HL-60 (cell line): ENCODE data around the gene FLYWCH1.
"Not testable (repeated sequence)": the region's sequence is repeated elsewhere in the genome, so short reads cannot be mapped to it uniquely, and the experiment has no call there.

Experiments
- DNase-seq, 2 experiments: peaks; one replicate each; pipeline ENCODE4 v3.0.0-alpha.2; 2010 to 2020; ENCODE audit warnings: low read depth in 1 of 2, low spot score in 1 of 2
- H3K27ac ChIP-seq: fragments of 250-450 bp; sonication (Bioruptor Pico); replicated peaks from 2 replicates; pipeline ENCODE4 v1.5.1; 2020; ENCODE audit warnings: mild to moderate bottlenecking, moderate library complexity
- H3K27me3 ChIP-seq: fragments of 250-450 bp; sonication (Bioruptor Pico); 2 replicates; pipeline ENCODE4 v1.5.1; 2021; ENCODE audit warnings: mild to moderate bottlenecking, moderate library complexity; ENCODE audit not compliant: insufficient read depth, poor library complexity, severe bottlenecking
- H3K4me3 ChIP-seq: replicated peaks from 2 replicates; pipeline ENCODE4 v1.5.1; 2011; ENCODE audit warnings: mild to moderate bottlenecking, control low read depth, low read length; ENCODE audit not compliant: insufficient read depth
- GABPA ChIP-seq: IDR thresholded peaks from 2 replicates; pipeline ENCODE4 v1.6.1; 2012; ENCODE audit warnings: low read depth
- POLR2AphosphoS5 ChIP-seq: IDR thresholded peaks from 2 replicates; pipeline ENCODE4 v1.6.1; 2012; ENCODE audit warnings: low read depth
- REST ChIP-seq: IDR thresholded peaks from 2 replicates; pipeline ENCODE4 v1.6.1; 2012; ENCODE audit warnings: low read depth; ENCODE audit not compliant: insufficient replicate concordance
- SPI1 ChIP-seq: IDR thresholded peaks from 2 replicates; pipeline ENCODE4 v1.6.1; 2012; ENCODE audit warnings: low read depth, mild to moderate bottlenecking, borderline replicate concordance
- TF ChIP-seq, protein P1 (sequence below): IDR thresholded peaks from one replicate; pipeline ENCODE4 v1.5.1; 2011; ENCODE audit warnings: low read length, control low read depth, inconsistent platforms; ENCODE audit not compliant: insufficient read depth

The FLYWCH1 gene

GRCh38 chr16:2927010-2927646, 15.4 kb downstream of the FLYWCH1 start:
- no peak overlapping the region for H3K4me3 ChIP-seq
- TF ChIP-seq POLR2AphosphoS5, result 0 out of 2 replicates have a peak, but pooled peaks have one; percentile 19
- TF ChIP-seq REST, result no peak
- TF ChIP-seq, protein P1, sequence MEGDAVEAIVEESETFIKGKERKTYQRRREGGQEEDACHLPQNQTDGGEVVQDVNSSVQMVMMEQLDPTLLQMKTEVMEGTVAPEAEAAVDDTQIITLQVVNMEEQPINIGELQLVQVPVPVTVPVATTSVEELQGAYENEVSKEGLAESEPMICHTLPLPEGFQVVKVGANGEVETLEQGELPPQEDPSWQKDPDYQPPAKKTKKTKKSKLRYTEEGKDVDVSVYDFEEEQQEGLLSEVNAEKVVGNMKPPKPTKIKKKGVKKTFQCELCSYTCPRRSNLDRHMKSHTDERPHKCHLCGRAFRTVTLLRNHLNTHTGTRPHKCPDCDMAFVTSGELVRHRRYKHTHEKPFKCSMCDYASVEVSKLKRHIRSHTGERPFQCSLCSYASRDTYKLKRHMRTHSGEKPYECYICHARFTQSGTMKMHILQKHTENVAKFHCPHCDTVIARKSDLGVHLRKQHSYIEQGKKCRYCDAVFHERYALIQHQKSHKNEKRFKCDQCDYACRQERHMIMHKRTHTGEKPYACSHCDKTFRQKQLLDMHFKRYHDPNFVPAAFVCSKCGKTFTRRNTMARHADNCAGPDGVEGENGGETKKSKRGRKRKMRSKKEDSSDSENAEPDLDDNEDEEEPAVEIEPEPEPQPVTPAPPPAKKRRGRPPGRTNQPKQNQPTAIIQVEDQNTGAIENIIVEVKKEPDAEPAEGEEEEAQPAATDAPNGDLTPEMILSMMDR, result peak; percentile 94
- no peak for TF ChIP-seq GABPA
- no peak for TF ChIP-seq SPI1
- H3K27me3 ChIP-seq, result no peaks in the 10 kb centered on the region
- peak; percentile 64 to 90 for DNase-seq
- no peak overlapping the region for H3K27ac ChIP-seq

DNA sequence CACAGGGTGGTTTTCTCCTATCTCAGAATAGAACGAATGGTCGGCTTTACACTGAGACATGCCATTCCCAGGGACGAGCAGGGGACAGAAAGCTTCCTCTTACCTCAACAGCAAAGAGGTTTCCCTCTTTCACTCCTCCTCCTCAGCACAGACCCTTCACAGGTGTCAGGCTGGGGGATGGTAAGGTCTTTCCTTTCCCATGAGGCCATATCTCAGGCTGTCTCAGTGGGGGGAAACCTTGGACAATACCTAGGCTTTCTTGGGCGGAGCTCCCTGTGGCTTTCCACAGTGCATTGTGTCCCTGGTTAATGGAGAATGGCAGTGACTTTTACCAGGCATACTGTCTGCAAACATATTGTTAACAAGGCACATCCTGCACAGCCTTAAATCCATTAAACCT, 16.4 kb downstream of the FLYWCH1 start:
- not testable (repeated sequence) for H3K27me3 ChIP-seq, H3K27ac ChIP-seq, DNase-seq, H3K4me3 ChIP-seq

- Histone ChIP-seq H3K27me3 (no peaks in the 10 kb centered on the region), H3K27ac (no peak overlapping the region), H3K4me3 (no peak overlapping the region)
- no peak for DNase-seq
- TF ChIP-seq REST (no peak), SPI1 (no peak), POLR2AphosphoS5 (no peak), GABPA (no peak)
- TF ChIP-seq, protein P1, result no peak
These were observed 17.1 kb downstream of the FLYWCH1 start for GRCh38 chr16:2928796-2929195.

GRCh38 chr16:2929693-2930092, 18.0 kb downstream of the FLYWCH1 start:
- no peak for DNase-seq
- TF ChIP-seq POLR2AphosphoS5 (no peak), GABPA (no peak), SPI1 (no peak), REST (no peak)
- TF ChIP-seq, protein P1, result no peak
- Histone ChIP-seq H3K27ac (no peak overlapping the region), H3K4me3 (no peak overlapping the region), H3K27me3 (no peaks in the 10 kb centered on the region)
